BE2C (cell line): Measurements from ENCODE around the gene KAZN.
A peak's percentile ranks its signal among the peaks of the same experiment; 100 is the strongest.

Experiments
- DNase-seq: peaks from one replicate; pipeline ENCODE4 v3.0.0-alpha.2; 2020
- H3K27me3 ChIP-seq: fragments of 250-450 bp; sonication (Bioruptor Pico); 2 replicates; pipeline ENCODE4 v1.5.1; 2020; ENCODE audit warnings: mild to moderate bottlenecking
- H3K36me3 ChIP-seq: fragments of 250-450 bp; sonication (Bioruptor Pico); 2 replicates; pipeline ENCODE4 v1.5.1; 2020; ENCODE audit warnings: mild to moderate bottlenecking
- H3K4me1 ChIP-seq: fragments of 250-450 bp; sonication (Bioruptor Pico); 2 replicates; pipeline ENCODE4 v1.5.1; 2020
- H3K4me3 ChIP-seq: 2 replicates; pipeline ENCODE4 v1.5.1; 2011; ENCODE audit warnings: low read depth, low read length
- H3K9me3 ChIP-seq: fragments of 250-450 bp; sonication (Bioruptor Pico); 2 replicates; pipeline ENCODE4 v1.5.1; 2020
- TF ChIP-seq, protein P1 (sequence below): IDR thresholded peaks from 2 replicates; pipeline ENCODE4 v1.5.1; 2012; ENCODE audit warnings: mild to moderate bottlenecking, low read depth, low read length

Gene KAZN

GRCh38 chr1:15062479-15063099 lies 464.1 kb downstream of the KAZN start:
- no peaks in the 10 kb centered on the region for H3K9me3 ChIP-seq
- TF ChIP-seq, protein P1, sequence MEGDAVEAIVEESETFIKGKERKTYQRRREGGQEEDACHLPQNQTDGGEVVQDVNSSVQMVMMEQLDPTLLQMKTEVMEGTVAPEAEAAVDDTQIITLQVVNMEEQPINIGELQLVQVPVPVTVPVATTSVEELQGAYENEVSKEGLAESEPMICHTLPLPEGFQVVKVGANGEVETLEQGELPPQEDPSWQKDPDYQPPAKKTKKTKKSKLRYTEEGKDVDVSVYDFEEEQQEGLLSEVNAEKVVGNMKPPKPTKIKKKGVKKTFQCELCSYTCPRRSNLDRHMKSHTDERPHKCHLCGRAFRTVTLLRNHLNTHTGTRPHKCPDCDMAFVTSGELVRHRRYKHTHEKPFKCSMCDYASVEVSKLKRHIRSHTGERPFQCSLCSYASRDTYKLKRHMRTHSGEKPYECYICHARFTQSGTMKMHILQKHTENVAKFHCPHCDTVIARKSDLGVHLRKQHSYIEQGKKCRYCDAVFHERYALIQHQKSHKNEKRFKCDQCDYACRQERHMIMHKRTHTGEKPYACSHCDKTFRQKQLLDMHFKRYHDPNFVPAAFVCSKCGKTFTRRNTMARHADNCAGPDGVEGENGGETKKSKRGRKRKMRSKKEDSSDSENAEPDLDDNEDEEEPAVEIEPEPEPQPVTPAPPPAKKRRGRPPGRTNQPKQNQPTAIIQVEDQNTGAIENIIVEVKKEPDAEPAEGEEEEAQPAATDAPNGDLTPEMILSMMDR: peak; percentile 56
- no peaks in the 10 kb centered on the region for H3K36me3 ChIP-seq
- DNase-seq: no peak
- no peaks in the 10 kb centered on the region for H3K27me3 ChIP-seq
- no peaks in the 10 kb centered on the region for H3K4me1 ChIP-seq
- H3K4me3 ChIP-seq: no peak overlapping the region

- TF ChIP-seq, protein P1: no peak
- Histone ChIP-seq H3K36me3 (no peaks in the 10 kb centered on the region), H3K4me3 (no peak overlapping the region), H3K27me3 (no peaks in the 10 kb centered on the region), H3K9me3 (no peaks in the 10 kb centered on the region), H3K4me1 (no peaks in the 10 kb centered on the region)
- no peak for DNase-seq
Observed at GRCh38 chr1:15063346-15063745, 464.9 kb downstream of the KAZN start.

GRCh38 chr1:15063783-15064182 lies 465.3 kb downstream of the KAZN start:
- H3K36me3 ChIP-seq: no peaks in the 10 kb centered on the region
- H3K4me1 ChIP-seq: no peaks in the 10 kb centered on the region
- no peaks in the 10 kb centered on the region for H3K9me3 ChIP-seq
- TF ChIP-seq, protein P1: no peak
- DNase-seq: no peak
- H3K4me3 ChIP-seq: no peak overlapping the region
- no peaks in the 10 kb centered on the region for H3K27me3 ChIP-seq

DNA sequence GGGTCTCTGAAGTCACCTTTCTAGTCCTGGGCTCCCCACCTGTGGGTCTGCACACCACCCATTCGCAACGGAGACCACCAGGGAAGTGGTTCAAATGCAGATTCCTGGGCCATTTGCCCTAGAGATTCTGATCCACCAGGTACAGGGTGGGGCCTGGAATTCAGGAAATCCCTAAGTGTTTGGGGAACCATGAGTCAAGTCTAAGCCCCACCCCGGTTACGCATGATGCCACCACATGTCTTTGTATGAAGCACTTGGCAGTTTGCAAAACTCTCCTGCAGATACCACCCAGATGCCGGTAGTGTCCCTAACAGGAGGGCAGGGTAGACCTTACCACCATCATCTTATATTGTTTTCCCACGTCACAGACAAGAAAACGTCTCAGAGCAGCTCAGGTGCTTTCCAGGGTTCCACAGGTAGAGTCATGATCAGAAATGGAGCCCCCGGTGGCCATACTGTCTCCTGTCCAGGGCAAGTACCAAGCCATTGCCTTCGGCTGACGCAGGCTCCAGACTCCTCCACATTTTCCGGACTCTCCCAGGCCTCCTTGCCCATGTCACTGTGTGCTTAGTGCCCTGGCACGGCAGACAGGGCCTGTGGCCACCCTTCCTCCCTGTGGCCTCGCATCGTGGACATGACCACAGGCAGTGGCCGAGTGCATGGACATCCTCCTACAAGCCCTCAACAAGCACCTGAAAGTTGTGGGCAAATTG lies 465.9 kb downstream of the KAZN start:
- H3K4me3 ChIP-seq: no peak overlapping the region
- DNase-seq: no peak
- no peaks in the 10 kb centered on the region for H3K4me1 ChIP-seq
- no peaks in the 10 kb centered on the region for H3K36me3 ChIP-seq
- TF ChIP-seq, protein P1: no peak
- H3K27me3 ChIP-seq: no peaks in the 10 kb centered on the region
- H3K9me3 ChIP-seq: no peaks in the 10 kb centered on the region

DNA sequence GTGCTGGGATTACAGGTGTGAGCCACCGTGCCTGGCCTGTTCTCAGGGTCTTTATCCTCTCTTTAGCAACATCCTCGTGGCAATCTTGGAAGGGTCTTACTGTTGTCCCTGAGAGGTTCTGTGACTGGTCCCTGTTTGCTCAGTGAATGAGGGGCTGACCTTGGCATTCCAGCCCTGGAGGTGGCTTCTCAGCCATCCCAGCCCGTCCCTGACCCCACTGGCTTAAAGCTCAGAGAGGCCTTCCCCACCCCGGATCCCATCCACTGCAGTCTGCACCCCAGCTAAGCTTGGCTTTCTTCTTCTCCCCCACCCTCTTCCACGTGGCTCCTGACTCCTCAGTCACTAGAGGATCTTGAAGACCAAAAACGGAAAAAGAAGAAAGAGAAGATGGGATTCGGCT lies 466.8 kb downstream of the KAZN start:
- TF ChIP-seq, protein P1: no peak
- no peaks in the 10 kb centered on the region for H3K4me1 ChIP-seq
- H3K27me3 ChIP-seq: no peaks in the 10 kb centered on the region
- no peaks in the 10 kb centered on the region for H3K9me3 ChIP-seq
- H3K4me3 ChIP-seq: no peak overlapping the region
- no peak for DNase-seq
- no peaks in the 10 kb centered on the region for H3K36me3 ChIP-seq

DNA sequence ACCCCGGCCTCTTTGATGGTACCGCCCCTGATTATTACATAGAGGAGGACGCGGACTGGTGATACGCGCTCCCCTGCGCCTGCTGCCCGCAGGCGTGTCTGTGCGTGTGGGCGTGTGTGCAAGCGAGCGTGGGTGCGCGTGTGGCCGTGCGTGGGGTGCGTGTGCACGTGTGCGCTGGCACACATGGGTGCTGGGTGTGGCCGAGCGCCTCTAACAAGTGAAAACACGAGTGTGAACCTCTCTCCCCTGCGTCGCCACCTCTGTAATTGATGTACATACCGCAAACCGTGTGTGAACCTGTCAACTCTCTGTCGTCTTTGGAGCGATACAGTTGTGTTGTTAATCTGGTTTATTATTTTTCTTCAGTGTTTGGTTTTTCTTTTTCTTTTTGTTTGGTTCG lies 467.3 kb downstream of the KAZN start:
- no peaks in the 10 kb centered on the region for H3K27me3 ChIP-seq
- no peaks in the 10 kb centered on the region for H3K36me3 ChIP-seq
- no peaks in the 10 kb centered on the region for H3K9me3 ChIP-seq
- H3K4me1 ChIP-seq: no peaks in the 10 kb centered on the region
- TF ChIP-seq, protein P1: no peak
- H3K4me3 ChIP-seq: no peak overlapping the region
- no peak for DNase-seq
